ENCODE data around the gene CELA1. TPM values are rescaled to one million over a fixed set of nuclear protein-coding genes. Genes with fewer than 3 reads are reported as not detected.
A peak's percentile ranks its signal among the peaks of the same experiment; 100 is the strongest.

Gene CELA1
- polyA plus RNA-seq, 4 donors = 0.19 TPM; not detected in 3

- DNase-seq (ENCODE audit: low read depth in 4 of 4, low spot score in 3 of 4) = no peak
Measured at GRCh38 chr12:51377099-51377984, 30.9 kb upstream of the CELA1 start.

GRCh38 chr12:51374856-51375255 lies 28.4 kb upstream of the CELA1 start:
- no peak for DNase-seq (ENCODE audit: low read depth in 4 of 4, low spot score in 3 of 4)

DNA sequence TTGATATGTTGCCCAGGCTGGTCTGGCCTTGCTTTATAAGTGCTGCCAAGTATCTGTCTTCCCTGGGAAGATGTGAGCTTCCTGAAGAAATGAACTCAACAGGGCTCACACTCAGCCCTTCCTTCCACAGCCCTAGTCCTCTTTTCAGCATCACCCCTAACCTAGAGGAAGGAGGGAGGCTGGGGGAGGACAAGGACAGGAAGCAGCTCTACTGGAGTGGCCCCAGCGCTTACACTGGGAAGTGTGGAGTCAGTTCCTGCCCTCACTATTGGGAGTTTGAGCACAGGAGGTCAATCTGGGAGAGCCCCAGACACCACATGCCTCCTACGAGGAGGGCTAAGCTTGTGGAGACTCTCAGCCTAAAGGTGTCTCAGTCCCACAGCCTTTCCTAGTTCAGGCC lies 27.9 kb upstream of the CELA1 start:
- DNase-seq (ENCODE audit: low read depth in 4 of 4, low spot score in 3 of 4) = no peak

- no peak for DNase-seq (ENCODE audit: low read depth in 4 of 4, low spot score in 3 of 4)
Measured at GRCh38 chr12:51373187-51373586, 26.7 kb upstream of the CELA1 start.

GRCh38 chr12:51372021-51372420 lies 25.5 kb upstream of the CELA1 start:
- DNase-seq (ENCODE audit: low read depth in 4 of 4, low spot score in 3 of 4) = no peak

GRCh38 chr12:51371295-51371953 lies 24.9 kb upstream of the CELA1 start:
- DNase-seq (ENCODE audit: low read depth in 4 of 4, low spot score in 3 of 4) = peak; percentile 63 to 87 (median 72)

GRCh38 chr12:51370667-51371066 lies 24.2 kb upstream of the CELA1 start:
- DNase-seq (ENCODE audit: low read depth in 4 of 4, low spot score in 3 of 4) = no peak

DNA sequence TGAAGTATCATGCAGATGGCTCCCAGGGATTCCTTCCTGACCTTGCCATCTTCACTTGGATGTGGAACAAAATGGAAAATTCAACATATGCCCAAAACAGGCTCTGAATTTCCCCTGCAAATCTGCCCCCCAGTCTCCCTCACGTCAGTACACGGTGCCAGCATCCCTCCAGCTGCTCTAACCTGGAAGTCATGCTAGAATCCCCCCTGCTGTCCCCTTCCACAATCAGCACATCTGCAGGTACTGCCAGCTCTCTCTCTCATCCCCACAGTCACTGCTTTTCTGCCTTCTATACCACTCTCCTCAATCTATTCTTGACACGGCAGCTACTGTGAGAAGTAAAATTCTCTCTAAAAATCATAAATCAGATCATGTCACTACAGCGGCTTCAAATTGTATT lies 23.1 kb upstream of the CELA1 start:
- no peak for DNase-seq (ENCODE audit: low read depth in 4 of 4, low spot score in 3 of 4)

DNA sequence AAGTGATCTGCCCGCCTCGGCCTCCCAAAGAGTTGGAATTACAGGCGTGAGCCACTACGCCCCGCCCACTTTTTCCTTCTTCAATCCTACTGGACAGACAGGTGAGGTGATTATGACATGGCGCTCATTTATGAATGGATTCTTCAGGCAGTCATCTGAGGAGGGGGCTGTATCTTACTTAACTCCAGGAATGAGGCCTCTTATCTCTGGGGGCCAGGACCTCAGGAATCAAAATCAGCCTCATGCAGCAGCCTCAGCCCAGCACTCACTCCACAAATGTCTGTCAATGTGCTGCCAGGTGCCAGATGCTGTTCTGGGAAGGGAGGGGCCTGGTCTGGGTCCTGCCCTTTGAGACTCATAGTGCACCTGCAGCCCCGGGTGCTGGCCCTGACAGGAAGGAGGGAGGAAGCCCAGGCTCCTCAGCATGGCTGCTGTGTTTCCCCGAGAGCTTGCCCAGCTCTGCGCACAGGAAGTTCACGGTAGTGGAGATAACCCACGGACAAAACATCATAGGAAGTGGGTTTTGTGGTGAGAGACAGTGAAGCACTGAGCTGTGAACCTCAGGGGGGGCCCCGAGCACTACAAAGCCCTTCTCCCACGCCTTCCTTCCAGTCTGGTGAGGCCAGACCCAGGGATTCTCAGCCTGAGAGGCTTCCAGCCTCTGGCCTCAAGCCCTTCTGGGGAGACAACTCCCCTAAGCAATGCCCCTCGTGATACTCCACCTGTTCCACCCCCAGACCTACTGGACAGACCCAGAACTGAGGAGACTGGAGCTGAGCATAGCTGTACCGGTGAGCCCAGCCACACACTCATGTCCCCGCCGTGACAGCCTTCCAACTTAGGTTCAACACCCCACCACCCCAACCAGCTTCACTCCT lies 22.4 kb upstream of the CELA1 start:
- DNase-seq (ENCODE audit: low read depth in 4 of 4, low spot score in 3 of 4) = no peak

GRCh38 chr12:51365276-51365675 lies 18.8 kb upstream of the CELA1 start:
- no peak for DNase-seq (ENCODE audit: low read depth in 4 of 4, low spot score in 3 of 4)

DNA sequence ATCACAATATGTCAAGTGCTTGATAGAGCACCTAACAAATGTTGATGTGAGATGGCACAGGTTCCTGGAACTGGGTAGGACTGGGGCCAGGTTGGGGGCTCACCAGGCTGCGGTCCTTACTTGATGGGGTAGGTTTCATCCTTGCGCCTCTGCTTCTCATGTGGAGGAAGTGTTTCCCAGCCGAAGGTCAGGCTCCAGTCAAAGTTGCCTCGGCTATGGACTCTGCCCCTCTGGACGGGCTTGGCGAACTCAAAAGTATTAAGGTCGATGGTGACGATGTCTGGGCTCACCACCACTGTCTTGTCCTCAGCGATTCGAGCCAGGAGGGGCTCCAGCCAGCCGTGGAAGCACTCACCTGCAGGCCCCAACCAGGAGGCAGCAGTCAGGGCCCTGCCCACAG lies 17.5 kb upstream of the CELA1 start:
- DNase-seq (ENCODE audit: low read depth in 4 of 4, low spot score in 3 of 4) = no peak

- no peak for DNase-seq (ENCODE audit: low read depth in 4 of 4, low spot score in 3 of 4)
Measured at GRCh38 chr12:51362747-51363342, 16.4 kb upstream of the CELA1 start.

GRCh38 chr12:51362307-51362706 lies 15.8 kb upstream of the CELA1 start:
- DNase-seq (ENCODE audit: low read depth in 4 of 4, low spot score in 3 of 4) = no peak

GRCh38 chr12:51361161-51362016 lies 14.9 kb upstream of the CELA1 start:
- DNase-seq (ENCODE audit: low read depth in 4 of 4, low spot score in 3 of 4) = no peak

- DNase-seq (ENCODE audit: low read depth in 4 of 4, low spot score in 3 of 4) = no peak
Measured at GRCh38 chr12:51360315-51360714, 13.8 kb upstream of the CELA1 start.

GRCh38 chr12:51359851-51360250 lies 13.4 kb upstream of the CELA1 start:
- DNase-seq (ENCODE audit: low read depth in 4 of 4, low spot score in 3 of 4) = no peak

- no peak for DNase-seq (ENCODE audit: low read depth in 4 of 4, low spot score in 3 of 4)
Measured at GRCh38 chr12:51358496-51358895, 12.0 kb upstream of the CELA1 start.

DNA sequence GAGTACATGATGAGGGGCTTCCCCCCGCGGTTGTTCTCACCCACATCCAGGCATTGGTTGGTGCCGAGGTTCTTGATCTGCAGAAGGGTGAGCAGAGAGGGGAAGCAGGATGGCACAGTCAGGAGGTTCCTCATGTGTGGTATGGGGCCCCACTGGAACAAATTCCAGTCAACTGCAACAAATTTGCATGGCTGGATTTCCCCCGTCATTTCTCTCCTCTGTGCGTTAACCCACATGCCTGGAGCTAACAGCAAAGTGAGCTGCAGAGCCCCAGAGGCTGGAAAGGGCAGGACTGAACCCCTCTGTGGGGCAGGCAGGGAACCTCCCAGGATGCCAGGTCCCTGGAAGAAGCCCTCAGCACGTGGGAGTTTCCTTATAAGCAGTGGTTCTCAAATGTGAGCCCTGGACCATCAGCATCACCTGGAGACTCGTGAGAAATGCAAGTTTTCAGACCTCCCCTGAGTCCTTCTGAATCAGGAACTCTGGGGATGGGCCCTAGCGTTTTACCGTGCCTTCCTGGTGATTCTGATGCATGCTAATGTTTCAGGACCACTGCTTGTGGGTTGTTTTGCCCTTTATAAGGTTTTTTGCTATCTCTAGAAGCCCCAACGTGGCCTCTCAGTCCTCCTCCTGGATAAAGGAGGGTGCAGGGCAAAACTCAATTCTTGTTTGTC lies 11.0 kb upstream of the CELA1 start:
- no peak for DNase-seq (ENCODE audit: low read depth in 4 of 4, low spot score in 3 of 4)

DNA sequence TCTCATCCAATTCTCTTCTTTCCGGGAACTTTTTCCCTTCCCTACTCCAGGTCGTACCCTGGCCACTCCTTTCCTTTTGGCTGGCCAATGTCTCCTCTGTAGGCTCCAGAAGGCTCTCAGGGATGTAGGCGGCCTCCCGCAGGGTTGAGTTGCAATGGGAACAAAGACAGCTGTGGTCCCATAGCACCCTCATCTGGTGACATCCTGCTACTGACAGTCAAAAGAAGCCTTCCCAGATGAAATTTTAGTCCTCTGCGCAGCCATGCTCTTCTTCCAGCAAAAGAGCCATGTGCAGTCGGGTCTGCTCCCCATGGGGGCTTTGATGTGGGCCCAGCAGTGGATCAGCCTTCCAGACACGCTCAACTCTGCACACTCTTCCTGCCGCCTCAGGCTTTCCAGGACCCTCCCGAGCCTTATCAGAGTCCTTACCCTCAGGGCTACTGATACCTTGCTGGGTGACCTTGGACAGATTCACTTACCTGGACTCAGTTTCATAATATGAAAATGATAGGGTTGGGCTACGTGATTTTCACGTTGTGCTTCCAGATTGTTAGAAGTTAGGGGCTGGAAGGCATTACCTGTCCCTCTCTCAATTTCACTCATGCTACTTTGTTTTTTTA lies 5.5 kb upstream of the CELA1 start:
- peak in 1 of 4 donors; percentile 29 for DNase-seq (ENCODE audit: low read depth in 4 of 4, low spot score in 3 of 4)
